MCF 10A (cell line): ENCODE results near the gene HOGA1. TPM values are rescaled to one million over a fixed set of nuclear protein-coding genes. Genes with fewer than 3 reads are reported as not detected.

Experiments
- BruUV-seq: library from RNA; stranded (reverse); fragments of 400-500 nt; replicated peaks from 2 replicates; lab custom pipeline; 2021; lab: Mats Ljungman, UMichigan
- CTCF ChIA-PET: fragments of 300-600 bp; sonication (Branson Sonifier 250); formaldehyde crosslinking; extraction: SDS; loops from one replicate; lab custom pipeline; 2021; ENCODE audit warnings: antibody characterized with exemption, inconsistent platforms; lab: Yijun Ruan, JAX
- POLR2A ChIA-PET: fragments of 300-600, 350-650 bp; sonication (Branson Sonifier 250); formaldehyde crosslinking; extraction: SDS; loops from one replicate; lab custom pipeline; 2020; ENCODE audit warnings: antibody characterized with exemption, inconsistent platforms; lab: Yijun Ruan, JAX
- DNase-seq: peaks from one replicate; pipeline ENCODE4 v3.0.0-alpha.2; 2018; ENCODE audit not compliant: unreplicated experiment
- H3K27ac Mint-ChIP-seq: one replicate; pipeline ENCODE4 v1.8.0; 2022; ENCODE audit warnings: mild to moderate bottlenecking, low read depth, mixed read lengths; ENCODE audit not compliant: unreplicated experiment
- H3K27me3 Mint-ChIP-seq: one replicate; pipeline ENCODE4 v1.8.0; 2022; ENCODE audit warnings: mixed read lengths; ENCODE audit not compliant: insufficient read depth, unreplicated experiment
- H3K36me3 Mint-ChIP-seq: one replicate; pipeline ENCODE4 v1.8.0; 2022; ENCODE audit warnings: mild to moderate bottlenecking, moderate library complexity, mixed read lengths; ENCODE audit not compliant: insufficient read depth, unreplicated experiment
- H3K4me1 Mint-ChIP-seq: one replicate; pipeline ENCODE4 v1.8.0; 2022; ENCODE audit warnings: mixed read lengths; ENCODE audit not compliant: insufficient read depth, unreplicated experiment
- H3K4me3 Mint-ChIP-seq: one replicate; pipeline ENCODE4 v1.8.0; 2022; ENCODE audit warnings: mild to moderate bottlenecking, moderate library complexity, mixed read lengths; ENCODE audit not compliant: unreplicated experiment
- H3K9me3 Mint-ChIP-seq: one replicate; pipeline ENCODE4 v1.8.0; 2022; ENCODE audit warnings: mixed read lengths; ENCODE audit not compliant: unreplicated experiment
- CTCF ChIP-seq: fragments of 200-600 bp; IDR thresholded peaks from one replicate; pipeline ENCODE4 v1.8.0; 2022; ENCODE audit warnings: antibody characterized with exemption, mild to moderate bottlenecking; ENCODE audit not compliant: unreplicated experiment
- intact Hi-C: fragments of 100-400 bp; cut with micrococcal nuclease; formaldehyde crosslinking; loops from 2 replicates; pipeline ENCODE4 v1.14.1; 2022
- total RNA-seq: library from RNA; stranded (reverse); gene quantifications from 2 replicates; pipeline ENCODE4 v1.2.3, GENCODE V29; 2022

The HOGA1 gene
- total RNA-seq, 1 experiment from 2014 or later: 1.7 TPM

- no TSS peak for BruUV-seq
- Mint-ChIP-seq H3K27me3 (no peaks in the 10 kb centered on the region), H3K4me3 (no peak overlapping the region)
These were observed 17.4 kb downstream of the HOGA1 start for GRCh38 chr10:97601268-97602215.

GRCh38 chr10:97607095-97607636 lies 23.0 kb downstream of the HOGA1 start:
- no peak for TF ChIP-seq CTCF
- intact Hi-C loops: no loop called here
- DNase-seq: no peak
- Mint-ChIP-seq H3K36me3 (peaks cover 7% of the 10 kb centered on the region), H3K4me1 (peaks cover 18% of the 10 kb centered on the region), H3K9me3 (no peaks in the 10 kb centered on the region), H3K27me3 (no peaks in the 10 kb centered on the region), H3K27ac (peak overlapping the region; percentile 63), H3K4me3 (no peak overlapping the region)
- ChIA-PET POLR2A (interaction anchor here (1.0 to 8.1 kb wide), 8 partner anchors 8 to 130 kb away, joined by 3 to 184 read pairs (median 8); partner anchors contain the start of genes ANKRD2, AVPI1, HOGA1 and PI4K2A), CTCF (interaction anchor here (0.6 to 14.4 kb wide), 8 partner anchors 9 to 150 kb away, joined by 3 to 373 read pairs (median 4); partner anchors contain the start of gene ANKRD2)
- BruUV-seq: no TSS peak

More at GRCh38 chr10:97601268-97602215, 17.4 kb downstream of the HOGA1 start:
- TF ChIP-seq CTCF: no peak
- CTCF ChIA-PET: interaction anchor here (0.6 kb wide), 3 partner anchors 27 to 1226 kb away, joined by 3 to 5 read pairs (median 4); no protein-coding TSS in a partner anchor
- POLR2A ChIA-PET: no interaction called here
- H3K9me3 Mint-ChIP-seq: no peaks in the 10 kb centered on the region
- H3K4me1 Mint-ChIP-seq: peaks cover 26% of the 10 kb centered on the region
- no peak overlapping the region for H3K27ac Mint-ChIP-seq
- intact Hi-C loops: no loop called here
- no peak for DNase-seq
- H3K36me3 Mint-ChIP-seq: peaks cover 7% of the 10 kb centered on the region

GRCh38 chr10:97608991-97609561 lies 24.9 kb downstream of the HOGA1 start:
- intact Hi-C loops: no loop called here
- BruUV-seq: no TSS peak
- no peak for TF ChIP-seq CTCF
- CTCF ChIA-PET: interaction anchor here (0.6 to 14.4 kb wide), 15 partner anchors 8 to 199 kb away, joined by 3 to 373 read pairs (median 4); partner anchors contain the start of genes ANKRD2, HOGA1 and UBTD1
- Mint-ChIP-seq H3K36me3 (peaks cover 5% of the 10 kb centered on the region), H3K9me3 (no peaks in the 10 kb centered on the region), H3K4me1 (peaks cover 12% of the 10 kb centered on the region), H3K4me3 (peak overlapping the region; percentile 58), H3K27me3 (no peaks in the 10 kb centered on the region), H3K27ac (peak overlapping the region; percentile 92)
- POLR2A ChIA-PET: interaction anchor here (0.7 to 8.1 kb wide), 29 partner anchors 10 to 276 kb away, joined by 3 to 184 read pairs (median 4); partner anchors contain the start of genes ANKRD2, AVPI1, HOGA1 and MORN4
- DNase-seq: peak; percentile 49
